Measurements from ENCODE around the gene FAHD2B. TPM values are rescaled to one million over a fixed set of nuclear protein-coding genes. Genes with fewer than 3 reads are reported as not detected.
"Not testable (repeated sequence)": the region's sequence is repeated elsewhere in the genome, so short reads cannot be mapped to it uniquely, and the experiment has no call there.

The FAHD2B gene
- total and polyA plus RNA-seq, 8 donors = 8.2 to 31.9 (median 28.3) TPM

GRCh38 chr2:97112320-97113049, 17.8 kb upstream of the FAHD2B start:
- intact Hi-C loops (cut with DNase I); H3K9me3 ChIP-seq; H3K36me3 ChIP-seq; H3K27me3 ChIP-seq; H3K4me1 ChIP-seq: not testable (repeated sequence)
- Histone ChIP-seq H3K4me3 (peak overlapping the region; percentile 65 to 72), H3K27ac (peak overlapping the region; percentile 94 to 96)
- ATAC-seq = peak; percentile 95
- DNase-seq = peak; percentile 25 to 86 (median 34)
- TF ChIP-seq CTCF (IDR thresholded peaks at IDR 0.05) = peak; percentile 79 to 81

GRCh38 chr2:97111246-97111645, 16.6 kb upstream of the FAHD2B start:
- H3K36me3 ChIP-seq; H3K4me3 ChIP-seq; H3K9me3 ChIP-seq; H3K27ac ChIP-seq; ATAC-seq; intact Hi-C loops (cut with DNase I); H3K4me1 ChIP-seq; H3K27me3 ChIP-seq: not testable (repeated sequence)
- peak in 1 of 4 donors; percentile 33 for DNase-seq

GRCh38 chr2:97106878-97107277, 12.2 kb upstream of the FAHD2B start:
- H3K4me3 ChIP-seq; DNase-seq; H3K9me3 ChIP-seq; H3K27me3 ChIP-seq; ATAC-seq; H3K4me1 ChIP-seq; H3K36me3 ChIP-seq; H3K27ac ChIP-seq; intact Hi-C loops (cut with DNase I): not testable (repeated sequence)

GRCh38 chr2:97098786-97099372, 4.2 kb upstream of the FAHD2B start:
- DNase-seq = not testable (repeated sequence)

GRCh38 chr2:97095661-97096060, 979 bp upstream of the FAHD2B start:
- no peaks in the 10 kb centered on the region for H3K9me3 ChIP-seq
- intact Hi-C loops (cut with DNase I) = no loop called here
- no peaks in the 10 kb centered on the region for H3K27me3 ChIP-seq
- no peaks in the 10 kb centered on the region for H3K36me3 ChIP-seq
- DNase-seq (peak in 1 of 4 donors; percentile 24), ATAC-seq (no peak)
- TF ChIP-seq CTCF (IDR thresholded peaks at IDR 0.05) = no peak
- H3K4me3 ChIP-seq = no peak overlapping the region
- peaks cover 5 to 7% of the 10 kb centered on the region in 2 donors for H3K4me1 ChIP-seq
- no peak overlapping the region for H3K27ac ChIP-seq

More at GRCh38 chr2:97098786-97099372, 4.2 kb upstream of the FAHD2B start:
- H3K4me3 ChIP-seq; ATAC-seq; H3K27ac ChIP-seq; H3K36me3 ChIP-seq; H3K27me3 ChIP-seq; H3K4me1 ChIP-seq; intact Hi-C loops (cut with DNase I); H3K9me3 ChIP-seq: not testable (repeated sequence)

- H3K27ac ChIP-seq; H3K27me3 ChIP-seq; H3K36me3 ChIP-seq; H3K4me1 ChIP-seq; DNase-seq; intact Hi-C loops (cut with DNase I); H3K9me3 ChIP-seq: not testable (repeated sequence)
- peak overlapping the region in 1 of 2 donors; percentile 39 for H3K4me3 ChIP-seq
- ATAC-seq = peak; percentile 28
These were observed 505 bp downstream of the FAHD2B start for GRCh38 chr2:97093983-97094771.

GRCh38 chr2:97092946-97093345, 1.7 kb downstream of the FAHD2B start:
- H3K27me3 ChIP-seq; ATAC-seq; H3K4me1 ChIP-seq; DNase-seq; H3K27ac ChIP-seq; H3K4me3 ChIP-seq; H3K9me3 ChIP-seq; intact Hi-C loops (cut with DNase I); H3K36me3 ChIP-seq: not testable (repeated sequence)

- H3K9me3 ChIP-seq; H3K4me1 ChIP-seq; H3K36me3 ChIP-seq; ATAC-seq; intact Hi-C loops (cut with DNase I); DNase-seq; H3K4me3 ChIP-seq; H3K27ac ChIP-seq; H3K27me3 ChIP-seq: not testable (repeated sequence)
These were observed 6.0 kb downstream of the FAHD2B start for GRCh38 chr2:97088706-97089105.

- DNase-seq; H3K4me3 ChIP-seq; H3K4me1 ChIP-seq; H3K9me3 ChIP-seq; H3K27me3 ChIP-seq; H3K36me3 ChIP-seq; intact Hi-C loops (cut with DNase I); H3K27ac ChIP-seq: not testable (repeated sequence)
- peak; percentile 42 for ATAC-seq
These were observed 9.6 kb downstream of the FAHD2B start for GRCh38 chr2:97085093-97085492.

GRCh38 chr2:97083516-97083915, 11.2 kb downstream of the FAHD2B start:
- H3K4me3 ChIP-seq; H3K27me3 ChIP-seq; DNase-seq; H3K27ac ChIP-seq; ATAC-seq; intact Hi-C loops (cut with DNase I); H3K9me3 ChIP-seq; H3K36me3 ChIP-seq; H3K4me1 ChIP-seq: not testable (repeated sequence)

GRCh38 chr2:97082206-97082605, 12.5 kb downstream of the FAHD2B start:
- H3K4me1 ChIP-seq; intact Hi-C loops (cut with DNase I); H3K4me3 ChIP-seq; H3K36me3 ChIP-seq; H3K27me3 ChIP-seq; H3K9me3 ChIP-seq; DNase-seq; H3K27ac ChIP-seq: not testable (repeated sequence)
- peak; percentile 26 for ATAC-seq
